Measurements from ENCODE around the gene SEC23IP.
"Not testable (repeated sequence)": the region's sequence is repeated elsewhere in the genome, so short reads cannot be mapped to it uniquely, and the experiment has no call there.

DNA sequence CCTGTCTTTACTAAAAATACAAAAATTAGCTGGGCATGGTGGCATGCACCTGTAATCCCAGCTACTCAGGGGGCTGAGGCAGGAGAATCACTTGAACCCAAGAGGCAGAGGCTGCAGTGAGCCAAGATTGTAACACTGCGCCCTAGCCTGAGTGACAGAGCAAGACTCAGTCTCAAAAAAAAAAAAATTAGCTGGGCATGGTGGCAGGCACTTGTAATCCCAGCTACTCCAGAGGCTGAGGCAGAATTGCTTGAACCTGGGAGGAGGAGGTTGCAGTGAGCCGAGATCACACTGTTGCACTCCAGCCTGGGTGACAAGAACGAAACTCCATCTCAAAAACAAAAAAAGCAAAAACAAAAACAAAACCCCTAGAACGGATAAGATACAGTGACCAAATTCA, 23.1 kb upstream of the SEC23IP start:
- TF ChIP-seq ZNF704 (tag by site-specific recombination; IDR thresholded peaks at IDR 0.05); KLF7 (tag by site-specific recombination; IDR thresholded peaks at IDR 0.05; ENCODE audit: borderline replicate concordance): not testable (repeated sequence)
- TF ChIP-seq, protein P1, sequence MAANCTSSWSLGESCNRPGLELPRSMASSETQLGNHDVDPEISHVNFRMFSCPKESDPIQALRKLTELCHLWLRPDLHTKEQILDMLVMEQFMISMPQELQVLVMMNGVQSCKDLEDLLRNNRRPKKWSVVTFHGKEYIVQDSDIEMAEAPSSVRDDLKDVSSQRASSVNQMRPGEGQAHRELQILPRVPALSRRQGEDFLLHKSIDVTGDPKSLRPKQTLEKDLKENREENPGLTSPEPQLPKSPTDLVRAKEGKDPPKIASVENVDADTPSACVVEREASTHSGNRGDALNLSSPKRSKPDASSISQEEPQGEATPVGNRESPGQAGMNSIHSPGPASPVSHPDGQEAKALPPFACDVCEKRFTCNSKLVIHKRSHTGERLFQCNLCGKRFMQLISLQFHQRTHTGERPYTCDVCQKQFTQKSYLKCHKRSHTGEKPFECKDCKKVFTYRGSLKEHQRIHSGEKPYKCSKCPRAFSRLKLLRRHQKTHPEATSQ (tag by site-specific recombination; IDR thresholded peaks at IDR 0.05) = not testable (repeated sequence)
